ENCODE measurements around the gene G3BP1.
"Not testable (repeated sequence)": the region's sequence is repeated elsewhere in the genome, so short reads cannot be mapped to it uniquely, and the experiment has no call there.

G3BP1 gene

DNA sequence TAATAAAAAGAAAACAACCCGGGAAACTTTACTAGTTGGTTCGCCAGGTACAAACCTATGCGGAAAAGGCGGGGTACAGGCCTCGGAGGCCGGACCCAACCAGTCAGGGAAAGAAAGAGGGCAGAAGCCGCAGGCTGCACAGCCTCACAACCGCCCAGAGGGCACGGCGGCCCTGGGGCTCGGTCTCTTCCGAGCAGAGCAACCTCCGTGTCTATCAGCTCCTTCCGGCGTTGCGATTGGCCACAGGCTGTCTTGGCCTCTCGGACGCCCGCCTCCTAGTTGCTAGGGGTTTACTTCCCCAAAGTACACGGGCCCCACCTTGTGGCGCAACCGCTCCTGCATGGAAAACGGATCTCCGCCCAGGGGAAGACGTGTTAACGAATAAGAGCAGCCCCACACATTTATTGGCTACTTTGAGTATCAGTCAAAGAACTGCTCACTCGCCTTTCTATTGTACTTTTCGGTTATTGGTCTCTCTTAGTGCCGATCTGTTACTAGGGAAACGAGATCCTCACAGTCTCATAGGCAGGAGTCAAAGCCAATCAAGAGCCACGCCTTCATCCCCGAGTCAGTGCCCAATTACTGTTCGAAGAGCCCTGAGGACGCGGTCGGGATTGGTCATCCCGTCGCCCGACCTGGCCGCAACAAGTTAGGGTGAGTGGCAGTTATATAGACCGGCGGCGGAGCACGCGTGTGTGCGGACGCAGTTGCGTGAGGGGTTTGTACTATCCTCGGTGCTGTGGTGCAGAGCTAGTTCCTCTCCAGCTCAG is at the start of gene G3BP1:
Gene G3BP1 (plus strand): TSS at position 696 of the 770 bp plus-strand sequence. CDS start 14,667 bp downstream, outside the sequence.
- in situ Hi-C loops (cut with MboI; ENCODE audit: low pct_unique_long_range_greater_than_20kb, low sequenced_read_pairs), result no loop called here
- peak; percentile 100 for DNase-seq

DNA sequence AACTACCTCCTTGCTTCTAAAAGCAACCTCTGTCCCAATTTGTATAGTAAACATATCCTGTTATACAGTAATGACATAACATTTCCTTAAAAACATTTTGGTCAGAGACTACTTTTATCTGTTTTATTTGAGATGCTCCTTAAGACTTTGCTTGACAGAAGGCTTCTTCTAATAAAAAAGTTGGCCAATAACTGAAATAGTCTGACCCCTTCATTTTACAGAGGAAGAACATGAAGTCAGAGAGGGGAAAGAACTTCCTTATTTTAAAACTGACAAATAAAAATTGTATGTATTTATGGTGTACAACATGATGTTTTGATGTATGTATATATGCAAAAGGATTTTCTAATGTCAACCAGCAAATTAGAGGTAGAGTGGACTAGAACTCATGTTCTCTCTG is 49.2 kb upstream of the G3BP1 start:
- in situ Hi-C loops (cut with MboI; ENCODE audit: low pct_unique_long_range_greater_than_20kb, low sequenced_read_pairs), result no loop called here
- no peak for DNase-seq

DNA sequence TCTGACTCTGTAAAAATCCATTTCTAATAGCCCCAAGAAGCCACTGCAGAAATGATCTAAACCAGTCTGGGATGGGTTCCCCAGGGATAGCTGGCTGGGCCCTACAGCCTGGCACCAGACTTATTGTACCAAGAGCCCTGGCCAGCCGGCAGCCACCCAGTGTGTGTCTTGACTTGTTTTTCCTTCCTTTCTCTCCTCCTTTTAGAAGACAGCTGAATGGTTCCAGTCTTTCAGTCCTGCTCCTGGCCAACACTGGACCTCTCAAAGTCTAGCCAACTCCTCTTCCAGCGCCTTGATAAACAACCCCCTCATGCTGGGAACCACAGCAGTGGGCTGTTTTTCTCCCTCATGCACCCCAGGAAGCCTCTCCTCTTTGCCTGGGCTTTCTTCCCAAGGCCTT is 47.4 kb upstream of the G3BP1 start:
- in situ Hi-C loops (cut with MboI; ENCODE audit: low pct_unique_long_range_greater_than_20kb, low sequenced_read_pairs), result no loop called here
- no peak for DNase-seq

DNA sequence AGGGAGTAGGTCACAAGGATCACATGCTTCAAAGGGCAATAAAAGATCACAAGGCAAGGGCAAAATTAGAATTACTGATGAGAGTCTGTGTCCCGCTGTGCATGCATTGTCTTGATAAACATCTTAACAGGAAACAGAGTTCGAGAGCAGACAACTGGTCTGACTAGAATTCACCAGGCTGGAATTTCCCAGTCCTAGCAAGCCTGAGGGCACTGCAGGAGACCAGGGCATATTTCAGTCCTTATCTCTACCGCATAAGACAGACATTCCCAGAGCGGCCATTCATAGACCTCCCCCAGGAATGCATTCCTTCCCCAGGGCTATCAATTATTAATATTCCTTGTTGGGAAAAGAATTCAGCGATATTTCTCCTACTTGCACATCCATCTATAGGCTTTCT is 42.2 kb upstream of the G3BP1 start:
- DNase-seq; in situ Hi-C loops (cut with MboI; ENCODE audit: low pct_unique_long_range_greater_than_20kb, low sequenced_read_pairs): not testable (repeated sequence)

DNA sequence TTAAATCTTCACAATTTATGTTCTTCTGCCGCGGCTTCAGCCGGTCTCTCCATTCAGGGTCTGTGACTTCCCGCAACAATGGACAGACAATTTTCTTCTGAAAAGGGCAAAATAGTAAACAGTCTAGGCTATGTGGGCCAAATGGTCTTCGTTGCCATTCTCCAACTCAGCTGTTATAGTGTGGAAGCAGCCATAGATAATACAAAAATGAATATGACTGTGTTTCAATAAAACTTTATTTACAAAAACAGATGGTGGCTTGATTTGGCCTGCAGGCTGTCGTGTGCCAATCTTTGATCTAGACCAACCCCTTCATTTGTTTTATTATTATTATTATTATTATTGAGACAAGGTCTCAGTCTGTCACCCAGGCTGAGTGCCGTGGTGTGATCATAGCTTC is 41.4 kb upstream of the G3BP1 start:
- in situ Hi-C loops (cut with MboI; ENCODE audit: low pct_unique_long_range_greater_than_20kb, low sequenced_read_pairs), result no loop called here
- DNase-seq, result no peak

DNA sequence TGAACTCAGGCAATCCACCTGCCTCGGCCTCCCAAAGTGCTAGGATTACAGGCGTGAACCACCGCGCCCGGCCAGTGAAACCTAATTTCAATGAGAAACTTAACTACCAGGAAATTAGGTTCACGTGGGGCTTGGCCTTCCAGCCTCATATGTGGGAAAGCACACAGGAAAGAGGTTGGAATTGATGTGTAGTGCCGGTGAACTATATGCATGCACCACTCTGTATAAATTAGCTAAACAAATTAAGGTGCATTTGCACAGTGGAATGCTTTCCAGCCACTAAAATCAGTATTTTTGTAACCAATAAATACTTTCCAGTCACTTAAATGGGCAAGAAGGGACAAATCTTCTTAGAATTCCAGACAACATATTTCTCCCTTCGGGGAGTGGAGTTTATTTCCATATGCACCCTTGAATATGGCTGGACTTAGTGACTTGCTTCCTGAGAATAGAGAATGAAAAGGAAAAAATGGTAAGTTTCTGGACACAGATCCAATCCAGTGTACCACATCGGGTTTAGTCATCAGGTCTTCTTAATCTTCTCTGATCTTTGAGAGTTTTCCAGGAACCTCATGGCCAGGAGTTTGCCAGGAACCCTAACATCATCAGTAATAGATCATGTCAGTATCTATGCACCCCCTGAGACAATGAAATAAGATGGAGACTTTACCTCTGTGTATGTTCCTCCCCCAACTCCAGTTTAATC is 38.2 kb upstream of the G3BP1 start:
- in situ Hi-C loops (cut with MboI; ENCODE audit: low pct_unique_long_range_greater_than_20kb, low sequenced_read_pairs), result no loop called here

DNA sequence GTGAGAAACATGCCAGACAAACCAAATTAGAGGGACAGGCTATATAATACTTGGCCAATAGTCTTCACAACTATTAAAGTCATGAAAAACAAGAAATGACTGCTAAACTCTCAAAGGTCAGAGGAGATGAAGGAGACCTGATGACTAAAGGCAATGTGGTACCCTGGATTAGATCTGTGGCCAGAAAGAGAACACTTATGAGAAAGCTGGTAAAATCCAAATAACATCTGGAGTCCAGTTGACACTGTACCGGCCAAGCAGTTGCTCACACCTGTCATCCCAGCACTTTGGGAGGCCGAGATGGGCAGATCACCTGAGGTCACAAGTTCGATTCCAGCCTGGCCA is 37.7 kb upstream of the G3BP1 start:
- DNase-seq, result no peak
- in situ Hi-C loops (cut with MboI; ENCODE audit: low pct_unique_long_range_greater_than_20kb, low sequenced_read_pairs), result no loop called here

More for the DNA sequence above, 38.2 kb upstream of the G3BP1 start:
- no peak for DNase-seq

DNA sequence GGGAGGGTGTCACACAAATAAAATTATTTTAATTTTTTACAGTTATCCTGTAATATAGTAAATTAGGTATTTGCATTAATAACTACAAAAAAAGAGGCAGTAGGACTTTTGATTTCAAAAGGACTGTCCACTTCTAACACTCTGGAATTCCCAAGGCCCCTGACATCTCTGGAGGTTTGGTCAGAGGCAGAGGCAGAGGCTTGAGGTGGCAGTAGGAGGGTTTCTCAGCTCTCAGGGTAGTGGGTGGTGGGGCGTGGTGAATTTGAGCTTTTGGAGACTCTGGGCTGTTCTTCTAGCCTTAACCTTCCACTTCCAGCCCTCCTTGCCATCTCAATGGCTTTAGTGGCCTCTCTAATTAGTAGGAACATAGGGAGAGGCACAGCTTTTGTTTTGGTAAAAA is 36.1 kb upstream of the G3BP1 start:
- DNase-seq, result no peak
- in situ Hi-C loops (cut with MboI; ENCODE audit: low pct_unique_long_range_greater_than_20kb, low sequenced_read_pairs), result no loop called here

DNA sequence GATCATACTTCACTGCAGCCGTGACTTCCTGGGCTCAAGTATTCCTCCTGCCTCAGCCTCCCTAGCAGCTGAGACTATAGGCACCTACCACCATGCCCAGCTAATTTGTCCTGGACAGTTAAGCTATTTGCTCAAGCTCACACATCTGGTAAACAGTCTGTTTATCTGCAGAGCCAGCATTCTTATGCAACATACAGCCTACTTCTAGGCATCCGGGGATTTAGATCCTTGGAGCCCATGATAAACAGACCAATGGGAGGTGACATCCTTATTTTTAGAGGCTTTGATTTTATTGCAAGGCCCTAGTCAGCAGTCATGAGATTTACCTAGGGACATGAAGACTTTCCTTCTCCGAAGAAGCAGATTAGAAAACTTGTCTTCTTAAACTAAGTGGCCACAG is 34.3 kb upstream of the G3BP1 start:
- in situ Hi-C loops (cut with MboI; ENCODE audit: low pct_unique_long_range_greater_than_20kb, low sequenced_read_pairs), result no loop called here
- no peak for DNase-seq

DNA sequence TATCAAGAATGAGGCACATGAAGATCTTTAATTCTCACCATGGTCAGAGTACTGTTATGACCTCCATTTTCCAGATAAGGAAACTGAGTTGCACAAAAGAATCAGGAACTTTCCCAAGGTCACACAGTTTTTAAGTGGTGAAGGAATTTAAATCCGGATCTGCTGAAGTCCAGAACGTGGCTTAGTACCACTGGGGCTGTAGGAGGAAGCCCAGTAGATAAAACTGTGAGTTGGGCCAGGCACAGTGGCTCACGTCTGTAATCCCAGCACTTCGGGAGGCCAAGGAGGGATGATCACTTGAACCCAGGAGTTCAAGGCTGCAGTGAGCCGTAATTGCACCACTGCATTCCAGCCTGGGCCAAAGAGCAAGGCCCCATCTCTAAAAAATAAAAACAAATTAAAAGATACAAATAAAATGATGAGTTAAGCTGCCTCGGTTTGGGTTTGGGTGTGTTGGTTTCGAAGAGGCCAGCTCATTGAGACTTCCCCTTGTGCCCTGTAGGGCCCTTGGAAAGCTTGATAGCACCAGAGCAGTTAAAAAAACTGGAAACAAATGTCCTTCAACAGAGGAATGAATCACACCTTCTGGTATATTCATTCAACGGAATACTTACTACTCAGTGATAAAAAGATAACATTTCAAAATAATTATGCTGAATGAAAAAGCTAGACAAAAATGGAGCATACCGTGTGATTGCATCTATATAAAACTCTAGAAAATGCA is 33.5 kb upstream of the G3BP1 start:
- in situ Hi-C loops (cut with MboI; ENCODE audit: low pct_unique_long_range_greater_than_20kb, low sequenced_read_pairs), result no loop called here

DNA sequence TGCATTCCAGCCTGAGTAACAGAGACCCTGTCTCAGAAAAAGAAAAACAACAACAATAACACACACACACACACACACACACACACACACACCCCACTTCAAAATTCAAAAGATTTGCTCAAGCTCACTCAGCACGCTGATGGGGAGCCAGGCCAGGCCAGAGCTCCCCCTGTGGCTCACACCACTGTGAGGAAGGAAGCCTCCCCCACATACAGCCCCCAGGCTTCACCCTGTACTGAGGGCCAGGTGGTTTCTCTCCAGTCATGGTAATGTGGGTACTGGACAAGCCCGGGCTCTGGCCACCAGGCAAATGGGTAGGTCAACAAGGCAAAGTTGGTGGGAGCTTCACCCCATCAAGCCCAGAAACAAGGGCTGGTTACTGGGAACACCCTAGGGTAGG is 32.4 kb upstream of the G3BP1 start:
- in situ Hi-C loops (cut with MboI; ENCODE audit: low pct_unique_long_range_greater_than_20kb, low sequenced_read_pairs), result no loop called here

More for the DNA sequence above, 33.5 kb upstream of the G3BP1 start:
- no peak for DNase-seq

DNA sequence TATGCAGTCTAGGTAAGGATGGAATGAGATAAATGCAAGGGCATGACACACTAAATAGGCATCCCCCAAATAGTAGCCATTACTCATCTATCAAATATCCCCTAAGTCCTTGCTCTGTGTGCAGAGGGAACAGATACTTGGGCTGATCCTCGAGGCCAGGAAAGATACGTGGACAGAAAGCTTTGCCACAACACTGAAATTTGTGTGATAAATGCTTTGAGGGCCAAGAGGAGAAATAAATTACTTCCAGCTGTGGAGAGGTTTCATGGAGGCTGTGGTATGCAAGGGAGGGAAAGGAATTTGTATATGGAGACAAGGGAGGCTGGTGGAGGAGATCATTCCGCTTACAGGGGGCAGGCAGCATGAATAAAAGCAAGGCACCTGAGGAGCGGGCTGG is 31.8 kb upstream of the G3BP1 start:
- in situ Hi-C loops (cut with MboI; ENCODE audit: low pct_unique_long_range_greater_than_20kb, low sequenced_read_pairs), result no loop called here
- DNase-seq, result no peak

More for the DNA sequence above, 32.4 kb upstream of the G3BP1 start:
- DNase-seq, result no peak

DNA sequence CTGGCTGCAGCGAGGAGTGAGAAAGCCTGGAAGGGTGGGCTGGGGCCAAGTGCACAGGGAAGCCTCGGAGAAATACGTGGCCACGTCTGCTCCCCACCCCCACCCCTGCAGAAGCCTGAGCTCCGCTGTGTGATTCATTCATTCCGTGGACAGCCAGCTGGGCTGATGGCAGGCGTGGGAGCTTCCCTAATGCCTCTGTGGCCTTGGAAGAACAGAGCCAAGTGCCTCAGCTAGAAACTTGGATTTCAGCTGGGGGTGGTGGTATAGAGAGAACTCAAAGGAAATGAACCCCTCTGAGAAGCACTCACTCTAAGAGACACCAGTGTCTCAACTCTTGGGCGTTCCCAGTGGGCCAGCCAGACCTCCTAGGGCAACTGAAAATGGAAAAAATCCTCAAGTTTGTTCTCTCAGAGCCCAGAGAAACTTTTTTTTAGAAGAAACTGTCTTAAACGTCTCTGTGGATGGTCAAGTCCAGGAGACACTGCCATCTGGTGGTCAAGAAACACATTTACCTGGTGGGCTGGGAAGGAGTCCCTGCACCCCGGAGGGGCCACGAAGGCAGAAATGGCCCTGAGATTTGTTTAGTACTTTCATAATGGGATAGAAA is 31.3 kb upstream of the G3BP1 start:
- DNase-seq, result peak; percentile 67
- in situ Hi-C loops (cut with MboI; ENCODE audit: low pct_unique_long_range_greater_than_20kb, low sequenced_read_pairs), result no loop called here

DNA sequence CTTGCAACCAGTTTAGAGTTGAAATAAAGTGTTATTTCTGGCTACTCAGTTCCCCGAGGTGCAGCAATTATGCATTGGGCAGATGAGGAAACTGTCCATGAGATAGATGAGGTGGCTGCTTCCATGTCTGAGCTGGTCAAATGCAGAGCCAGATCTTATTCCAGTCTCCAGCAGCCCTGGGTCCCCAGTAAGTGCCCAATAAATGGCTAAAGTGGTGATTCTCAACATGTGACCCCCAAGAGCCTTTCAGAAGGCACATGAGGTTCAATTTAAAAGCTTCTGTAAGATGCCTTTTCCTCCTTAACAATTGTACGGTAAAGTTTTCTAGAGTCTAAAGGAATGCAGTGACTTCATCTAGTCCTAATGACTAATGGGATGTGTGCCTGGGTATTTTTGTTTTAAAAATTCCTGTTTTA is 30.8 kb upstream of the G3BP1 start:
- DNase-seq, result no peak
- in situ Hi-C loops (cut with MboI; ENCODE audit: low pct_unique_long_range_greater_than_20kb, low sequenced_read_pairs), result no loop called here

DNA sequence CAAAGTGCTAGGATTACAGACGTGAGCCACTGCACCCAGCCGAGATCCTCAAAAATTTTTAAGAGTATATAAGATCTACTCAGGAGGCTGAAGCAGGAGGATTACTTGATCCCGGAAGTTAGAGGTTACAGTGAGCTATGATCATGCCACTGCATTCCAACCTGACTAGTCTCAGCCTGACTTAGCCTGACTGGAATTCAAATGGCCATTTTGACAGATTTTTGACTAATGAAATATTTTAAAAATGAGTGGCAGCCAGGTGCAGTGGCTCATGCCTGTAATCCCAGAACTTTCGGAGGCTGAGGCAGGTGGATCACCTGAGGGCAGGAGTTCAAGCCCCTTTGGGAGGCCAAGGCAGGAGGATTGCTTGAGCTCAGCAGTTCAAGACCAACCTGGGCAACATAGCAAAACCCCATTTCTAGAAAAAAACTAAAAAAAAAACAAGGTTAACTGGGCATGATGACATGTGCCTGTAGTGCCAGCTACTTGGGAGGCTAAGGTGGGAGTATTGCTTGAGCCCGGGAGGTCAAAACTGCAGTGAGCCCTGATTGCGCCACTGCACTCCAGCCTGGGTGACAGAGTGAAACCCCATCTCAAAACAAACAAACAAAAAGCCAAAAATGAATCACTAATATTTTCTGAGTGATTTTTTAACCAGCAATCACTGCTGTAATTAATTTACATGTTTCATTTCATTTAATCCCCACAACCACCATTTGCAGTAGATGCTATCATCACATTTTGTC is 29.9 kb upstream of the G3BP1 start:
- DNase-seq, result no peak
- in situ Hi-C loops (cut with MboI; ENCODE audit: low pct_unique_long_range_greater_than_20kb, low sequenced_read_pairs), result no loop called here

DNA sequence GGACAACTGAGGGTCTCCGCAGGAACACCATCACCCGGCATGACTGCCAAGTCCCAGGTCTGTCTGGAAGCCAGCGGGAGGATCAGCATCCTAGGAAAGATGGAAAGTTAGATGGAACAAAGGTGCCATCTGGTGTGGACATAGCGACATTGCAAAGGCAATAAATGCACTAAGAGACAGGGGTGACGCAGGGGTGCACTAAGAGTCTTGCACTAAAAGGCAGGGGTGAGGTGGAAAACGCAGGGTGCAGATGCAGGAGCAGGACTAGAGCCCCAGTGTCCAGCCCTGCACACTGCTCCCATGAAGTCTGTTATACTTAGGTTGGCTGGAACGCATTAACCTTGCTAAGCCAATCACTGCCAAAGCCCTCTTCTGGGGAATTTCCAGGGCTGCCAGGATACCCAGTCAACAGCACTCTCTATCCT is 28.9 kb upstream of the G3BP1 start:
- in situ Hi-C loops (cut with MboI; ENCODE audit: low pct_unique_long_range_greater_than_20kb, low sequenced_read_pairs), result no loop called here
- DNase-seq, result peak; percentile 41

DNA sequence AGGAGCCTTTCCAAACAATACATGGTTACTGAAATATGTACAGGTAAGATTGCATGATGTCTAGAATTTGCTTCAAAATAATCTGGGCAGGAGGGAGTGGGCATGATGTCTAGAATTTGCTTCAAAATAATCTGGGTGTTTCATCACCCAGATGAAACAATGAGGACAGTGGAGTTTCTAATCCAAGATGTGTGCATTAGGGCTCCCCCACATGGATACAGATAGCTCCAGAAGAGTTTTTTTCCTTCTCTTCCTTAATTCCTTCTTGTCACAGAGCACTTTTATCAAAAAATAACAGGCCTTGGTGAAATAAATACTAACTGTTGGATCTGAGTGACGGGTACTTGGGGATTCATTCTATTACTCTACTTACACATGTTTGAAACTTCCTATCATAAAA is 28.2 kb upstream of the G3BP1 start:
- in situ Hi-C loops (cut with MboI; ENCODE audit: low pct_unique_long_range_greater_than_20kb, low sequenced_read_pairs), result no loop called here
- DNase-seq, result no peak

DNA sequence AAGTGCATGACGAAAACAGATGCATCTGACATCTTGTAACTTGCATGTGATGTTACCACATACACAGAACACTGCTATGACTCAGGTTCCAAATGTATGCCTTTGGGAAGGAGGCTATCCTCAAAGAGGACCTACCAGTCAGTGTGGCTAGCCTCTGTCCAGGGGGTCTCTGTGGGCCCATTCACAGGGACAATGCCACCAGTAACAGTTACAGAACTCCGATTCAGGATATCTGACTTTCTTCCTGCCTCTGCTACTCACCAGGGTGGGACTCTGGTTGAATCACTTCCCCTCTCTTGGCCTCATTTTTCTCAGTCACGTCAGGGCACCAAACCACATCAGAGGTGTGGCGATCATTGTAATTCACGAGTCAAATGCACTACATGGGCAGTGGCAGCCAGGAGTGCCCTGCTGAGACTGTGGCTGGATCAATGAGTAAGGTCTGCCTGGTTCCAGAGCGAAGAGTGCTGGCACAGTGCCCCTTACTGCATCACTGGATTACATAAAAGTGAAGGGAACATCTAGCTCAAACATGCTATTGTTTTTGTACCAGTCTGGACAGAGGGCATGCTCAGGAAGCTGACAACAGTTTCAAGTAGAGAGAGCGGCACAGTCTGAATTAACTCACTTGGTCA is 26.6 kb upstream of the G3BP1 start:
- no peak for DNase-seq
- in situ Hi-C loops (cut with MboI; ENCODE audit: low pct_unique_long_range_greater_than_20kb, low sequenced_read_pairs), result no loop called here

DNA sequence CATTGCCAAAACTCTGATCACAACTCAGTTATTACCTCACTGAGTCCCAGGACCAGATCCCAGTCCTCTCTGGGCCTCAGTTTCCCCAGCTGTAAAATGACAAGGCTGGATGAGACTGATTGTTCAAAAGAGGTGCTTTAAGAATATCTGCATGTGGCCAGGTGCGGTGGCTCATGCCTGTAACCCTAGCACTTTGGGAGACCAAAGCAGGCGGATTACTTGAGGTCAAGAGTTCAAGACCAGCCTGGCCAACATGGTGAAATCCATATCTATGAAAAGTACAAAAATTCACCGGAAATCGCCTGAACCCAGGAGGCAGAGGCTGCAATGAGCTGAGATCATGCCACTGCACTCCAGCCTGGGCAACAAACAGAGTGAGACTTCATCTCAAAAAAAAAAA is 21.6 kb upstream of the G3BP1 start:
- in situ Hi-C loops (cut with MboI; ENCODE audit: low pct_unique_long_range_greater_than_20kb, low sequenced_read_pairs), result no loop called here
- DNase-seq, result no peak

Data from KBM-7 (cell line).